Spinal cord (tissue), 10 donors: Measurements from ENCODE around the gene CCDC82. TPM values are rescaled to one million over a fixed set of nuclear protein-coding genes. Genes with fewer than 3 reads are reported as not detected.

Experiments
- DNase-seq, 6 donors: peaks; one replicate each; pipeline versions ENCODE4 v3.0.0 to v3.0.0-alpha.2; 2013 to 2015; ENCODE audit warnings: low spot score in 6 of 6, low read depth in 4 of 6
- H3K27ac ChIP-seq: one replicate; pipeline ENCODE4 v1.5.1; 2013; ENCODE audit warnings: low read depth, low read length, control low read depth
- H3K27me3 ChIP-seq: one replicate; pipeline ENCODE4 v1.6.1; 2013; ENCODE audit warnings: low read length; ENCODE audit not compliant: control insufficient read depth, insufficient read depth
- H3K36me3 ChIP-seq: one replicate; pipeline ENCODE4 v1.6.1; 2013; ENCODE audit warnings: low read length; ENCODE audit not compliant: control insufficient read depth, insufficient read depth
- H3K4me1 ChIP-seq: one replicate; pipeline ENCODE4 v1.6.1; 2013; ENCODE audit warnings: low read length; ENCODE audit not compliant: control insufficient read depth, insufficient read depth
- H3K4me3 ChIP-seq: one replicate; pipeline ENCODE4 v1.5.1; 2013; ENCODE audit warnings: low read depth, low read length, control low read depth
- H3K9me3 ChIP-seq: one replicate; pipeline ENCODE4 v1.6.1; 2013; ENCODE audit warnings: low read length; ENCODE audit not compliant: control insufficient read depth, insufficient read depth
- WGBS: methylation state at CpG from one replicate; pipeline ENCODE4 v1.1.5; 2013; ENCODE audit warnings: missing lambda C conversion rate; ENCODE audit not compliant: insufficient coverage; 5-methylcytosine and 5-hydroxymethylcytosine counted together
- polyA plus RNA-seq, 2 donors: library from polyadenylated mRNA; unstranded; fragments of 120-200 nt; gene quantifications; one replicate each; pipeline ENCODE4 v1.2.1, GENCODE V29; 2013; ENCODE audit not compliant: insufficient read length in 2 of 2
- small RNA-seq: library from RNA; depleted of rRNA; stranded (forward); fragments of <200 nt; gene quantifications from one replicate; pipeline ENCODE3, GENCODE V24; 2014; ENCODE audit warnings: low replicate concordance
- total RNA-seq, 2 donors: library from RNA; depleted of rRNA in 1 of 2; stranded (reverse); fragments of 120-200 nt in 1 of 2; fragments of >200 nt in 1 of 2; gene quantifications; one replicate each; pipeline versions ENCODE4 v1.2.3 to v1.2.4, GENCODE V29; 2013 to 2014
- donor health status: healthy.

CCDC82 gene
- total and polyA plus RNA-seq, 4 donors: 33.9 to 76.8 (median 57.2) TPM

DNA sequence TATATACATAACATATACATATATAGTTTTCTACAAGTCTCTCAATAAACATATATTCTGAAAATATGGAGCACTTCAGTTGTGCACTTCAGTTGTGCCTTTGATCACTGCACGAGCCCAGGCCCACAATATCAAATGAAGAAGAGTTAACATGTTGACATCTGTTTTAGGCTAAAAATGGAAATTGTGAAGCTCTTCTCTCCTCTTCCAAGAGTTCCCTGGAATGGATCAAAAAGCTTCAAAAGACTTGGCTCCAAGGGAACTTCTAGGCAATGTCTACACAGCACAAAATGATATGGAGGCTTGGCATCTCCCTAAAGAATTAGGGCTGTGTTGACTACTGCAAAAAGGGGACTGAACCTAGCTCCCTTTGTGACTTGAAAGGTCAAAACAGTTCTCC is 83.6 kb downstream of the CCDC82 start:
- Histone ChIP-seq H3K27me3 (no peaks in the 10 kb centered on the region), H3K4me1 (peaks cover 13% of the 10 kb centered on the region), H3K36me3 (no peaks in the 10 kb centered on the region), H3K4me3 (no peak overlapping the region), H3K27ac (peak overlapping the region; percentile 97), H3K9me3 (no peaks in the 10 kb centered on the region)
- WGBS: no CpG with 5 or more reads among the region's 1 CpG
- peak in 1 of 6 donors; percentile 74 for DNase-seq

DNA sequence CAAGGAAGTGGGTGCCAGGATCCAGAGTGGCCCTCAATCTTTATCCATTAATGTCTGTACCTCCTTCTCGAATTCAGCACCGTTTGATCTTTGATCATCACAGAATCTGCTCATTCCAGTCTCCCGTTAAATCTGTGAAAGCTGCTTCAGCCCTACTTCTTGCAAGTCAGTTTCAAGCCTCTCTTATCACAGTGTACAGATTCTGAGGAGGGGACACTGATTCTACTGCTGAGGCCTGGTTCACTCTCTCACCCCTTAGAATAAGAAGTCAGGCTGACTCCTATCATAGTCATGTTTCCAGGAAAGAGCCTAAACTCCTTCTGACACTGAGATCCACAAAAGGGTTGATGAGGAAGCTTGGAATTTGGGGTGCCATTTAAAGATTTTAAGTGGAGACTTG is 85.7 kb downstream of the CCDC82 start:
- no peak overlapping the region for H3K27ac ChIP-seq
- no peak for DNase-seq
- H3K4me1 ChIP-seq: peaks cover 15% of the 10 kb centered on the region
- no peaks in the 10 kb centered on the region for H3K9me3 ChIP-seq
- WGBS: 83% methylated on average over 2 of the region's 3 CpGs
- no peaks in the 10 kb centered on the region for H3K36me3 ChIP-seq
- no peaks in the 10 kb centered on the region for H3K27me3 ChIP-seq
- H3K4me3 ChIP-seq: no peak overlapping the region

DNA sequence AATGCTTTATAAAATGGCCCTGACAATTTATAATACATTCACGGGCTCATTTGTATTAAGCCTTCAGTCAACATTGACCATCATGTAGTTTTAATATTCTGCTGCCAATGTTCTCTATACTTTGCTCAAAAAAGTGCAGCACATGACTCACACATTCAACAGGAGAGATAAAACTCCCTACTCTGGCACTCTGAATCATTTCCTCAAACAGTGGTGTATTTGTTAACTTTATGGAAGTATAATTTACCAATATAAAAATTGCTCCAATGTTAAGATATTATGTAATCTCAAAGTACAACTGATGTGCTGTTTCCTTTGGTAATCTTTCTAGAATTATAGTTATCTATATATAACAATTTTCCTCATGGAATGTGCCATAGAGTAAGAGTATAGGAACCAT is 86.6 kb downstream of the CCDC82 start:
- Histone ChIP-seq H3K27me3 (no peaks in the 10 kb centered on the region), H3K27ac (no peak overlapping the region), H3K9me3 (no peaks in the 10 kb centered on the region), H3K4me1 (peaks cover 15% of the 10 kb centered on the region), H3K36me3 (no peaks in the 10 kb centered on the region), H3K4me3 (no peak overlapping the region)
- DNase-seq: no peak
- WGBS: no CpG with 5 or more reads among the region's 1 CpG

Small RNA genes lying within 50 kb of the gene (small RNA-seq; reads per million reads assigned to genes)
- not detected for gene MIR1260B

Other genes starting within 250 kb of the CCDC82 start
- 10 to 100 TPM; 18.6 to 18.9 TPM for gene MAML2, start 46.7 kb downstream of the CCDC82 start, total RNA-seq
- 10 to 100 TPM; 16.7 to 25.5 TPM for gene MAML2, start 46.7 kb downstream of the CCDC82 start, polyA plus RNA-seq
- 10 to 100 TPM in 1 of 2 donors, 1 to 10 TPM in 1; 8.0 to 13.3 TPM for gene JRKL, start 101 bp upstream of the CCDC82 start, total RNA-seq
- gene JRKL, start 101 bp upstream of the CCDC82 start, polyA plus RNA-seq: 10 to 100 TPM; 10.4 to 13.6 TPM